K562 (cell line): ENCODE results near the gene ODAD3. TPM values are rescaled to one million over a fixed set of nuclear protein-coding genes. Genes with fewer than 3 reads are reported as not detected.

Experiments
- ATF2 ChIP-seq: sonication (generic); formaldehyde crosslinking; IDR thresholded peaks from 2 replicates; pipeline ENCODE4 v1.8.1; 2022; ENCODE audit warnings: missing genetic modification reagents
- BMI1 ChIP-seq: fragments of 150-350 bp; IDR thresholded peaks from 2 replicates; pipeline ENCODE4 v1.6.1; 2014; ENCODE audit warnings: low read length
- CTBP1 ChIP-seq: fragments of 450-650 bp; IDR thresholded peaks from 2 replicates; pipeline ENCODE4 v1.6.1; 2016; ENCODE audit warnings: borderline replicate concordance
- DPF2 ChIP-seq: fragments of 450-650 bp; IDR thresholded peaks from 2 replicates; pipeline ENCODE4 v1.6.1; 2016
- E2F8 ChIP-seq: fragments of 450-650 bp; IDR thresholded peaks from 2 replicates; pipeline ENCODE4 v1.7.1; 2018; ENCODE audit warnings: mild to moderate bottlenecking, low read depth; ENCODE audit not compliant: partially characterized antibody
- L3MBTL2 ChIP-seq: fragments of 450-650 bp; IDR thresholded peaks from 2 replicates; pipeline ENCODE4 v1.6.1; 2016; ENCODE audit warnings: mild to moderate bottlenecking, moderate library complexity
- MTF1 ChIP-seq: fragments of 250-450 bp; sonication (Bioruptor Pico); IDR thresholded peaks from 2 replicates; pipeline ENCODE4 v1.9.0; 2021; ENCODE audit warnings: moderate library complexity, mild to moderate bottlenecking, inconsistent platforms, borderline replicate concordance
- PHB2 ChIP-seq: fragments of 450-650 bp; IDR thresholded peaks from 2 replicates; pipeline ENCODE4 v1.6.1; 2017; ENCODE audit warnings: low read depth
- POLR2AphosphoS5 ChIP-seq: IDR thresholded peaks from 2 replicates; pipeline ENCODE4 v1.6.1; 2011; ENCODE audit warnings: mild to moderate bottlenecking, low read depth, low read length, moderate library complexity; ENCODE audit not compliant: control insufficient read depth, insufficient read depth
- POLR3G ChIP-seq: IDR thresholded peaks from 2 replicates; pipeline ENCODE4 v1.6.1; 2011; ENCODE audit not compliant: insufficient read length, insufficient replicate concordance; ENCODE audit errors: extremely low read depth
- RREB1 ChIP-seq: fragments of 250-450 bp; sonication (Bioruptor Pico); IDR thresholded peaks from 2 replicates; pipeline ENCODE4 v1.4.0; 2020
- SETDB1 ChIP-seq: IDR thresholded peaks from one replicate; pipeline ENCODE4 v1.6.1; 2012; ENCODE audit warnings: low read length, control low read depth, inconsistent platforms
- SLC30A9 ChIP-seq: fragments of 250-450 bp; sonication (Bioruptor Pico); IDR thresholded peaks from 2 replicates; pipeline ENCODE4 v1.8.0; 2022; ENCODE audit warnings: mild to moderate bottlenecking, moderate library complexity
- ZBTB2 ChIP-seq: fragments of 450-650 bp; IDR thresholded peaks from 2 replicates; pipeline ENCODE4 v1.6.1; 2016; ENCODE audit warnings: antibody characterized with exemption
- polyA plus RNA-seq, 8 experiments: library from polyadenylated mRNA; depleted of rRNA in 4 of 8; stranded (reverse) in 5 of 8; unstranded in 3 of 8; fragments of >200 nt; fragmentation: Nextera tagmentation in 2 of 8; fragmentation: Illumina TruSeq in 1 of 8; extraction: Ambion mirVana in 2 of 8; extraction: Trizol in 1 of 8; gene quantifications; 2 replicates each; pipeline versions ENCODE4 v1.2.1 to v1.2.3, GENCODE V29; 2011 to 2014; ENCODE audit warnings: inconsistent platforms in 1 of 8, missing spikeins in 1 of 8
- total RNA-seq, 7 experiments: library from RNA; depleted of rRNA in 6 of 7; stranded (reverse); fragments of >200 nt in 6 of 7; fragmentation: Illumina TruSeq in 2 of 7; extraction: Trizol in 2 of 7; gene quantifications; 2 replicates each; pipeline versions ENCODE4 v1.2.1 to v1.2.3, GENCODE V29; 2011 to 2021; ENCODE audit warnings: low replicate concordance in 1 of 7

The ODAD3 gene
- total and polyA plus RNA-seq, 9 of the 15 experiments (the other 6 are each of a cell fraction or from before 2014, with no cell fraction given): 0.07 to 0.72 (median 0.14) TPM; not detected in 2

- TF ChIP-seq ZBTB2 (no peak), ATF2 (CRISPR knock-in tag) (no peak), DPF2 (no peak), E2F8 (peak; percentile 95), CTBP1 (peak; percentile 94), L3MBTL2 (peak; percentile 53; the same call in 1 of the 2 replicates), SLC30A9 (no peak), POLR3G (no peak), MTF1 (CRISPR knock-in tag) (no peak), RREB1 (CRISPR knock-in tag) (peak; percentile 99), BMI1 (peak; percentile 82), PHB2 (no peak), POLR2AphosphoS5 (peak; percentile 88), SETDB1 (no peak)
Measured at GRCh38 chr19:11435057-11435832, at the start of gene ODAD3, which contains the start of gene PRKCSH (continued).
